Neural cell (in vitro differentiated cells): ENCODE data around the gene CASKIN1. TPM values are rescaled to one million over a fixed set of nuclear protein-coding genes. Genes with fewer than 3 reads are reported as not detected.

ENCODE experiments used
- H2AFZ ChIP-seq: fragments of 200-600, 300-800 bp; sonication (generic), shearing (Covaris generic); 2 replicates; pipeline ENCODE4 v1.6.0; 2014; ENCODE audit warnings: low read depth, mild to moderate bottlenecking, antibody characterized with exemption, low read length, moderate library complexity
- H3F3A ChIP-seq: fragments of 200-600 bp; shearing (Covaris generic); 2 replicates; pipeline ENCODE4 v1.6.1; 2016; ENCODE audit warnings: mild to moderate bottlenecking, moderate library complexity, mixed read lengths, antibody characterized with exemption, low read length; ENCODE audit not compliant: insufficient read depth, poor library complexity, severe bottlenecking
- H3K27ac ChIP-seq: fragments of 200-600, 300-800 bp; sonication (generic), shearing (Covaris generic); 2 replicates; pipeline ENCODE4 v1.5.1; 2014; ENCODE audit warnings: mild to moderate bottlenecking, low read length, moderate library complexity
- H3K27me3 ChIP-seq: fragments of 300-800, 200-600 bp; sonication (generic), shearing (Covaris generic); 2 replicates; pipeline ENCODE4 v1.6.0; 2014; ENCODE audit warnings: mild to moderate bottlenecking, low read depth, low read length, moderate library complexity; ENCODE audit not compliant: insufficient read depth
- H3K36me3 ChIP-seq: fragments of 300-800, 200-600 bp; sonication (generic), shearing (Covaris generic); 2 replicates; pipeline ENCODE4 v1.5.1; 2014; ENCODE audit warnings: mild to moderate bottlenecking, antibody characterized with exemption, low read length, moderate library complexity; ENCODE audit not compliant: insufficient read depth
- H3K4me2 ChIP-seq: fragments of 300-800, 200-600 bp; sonication (generic), shearing (Covaris generic); 2 replicates; pipeline ENCODE4 v1.6.0; 2014; ENCODE audit warnings: mild to moderate bottlenecking, low read length
- H3K4me3 ChIP-seq: fragments of 300-800, 200-600 bp; sonication (generic), shearing (Covaris generic); 2 replicates; pipeline ENCODE4 v1.5.1; 2014; ENCODE audit warnings: mild to moderate bottlenecking, low read length, moderate library complexity
- H3K79me2 ChIP-seq: fragments of 200-600 bp; shearing (Covaris generic); replicated peaks from 2 replicates; pipeline ENCODE4 v1.6.0; 2014; ENCODE audit warnings: mild to moderate bottlenecking, low read length, moderate library complexity; ENCODE audit not compliant: insufficient read depth
- H3K9ac ChIP-seq: fragments of 300-800, 200-600 bp; sonication (generic), shearing (Covaris generic); 2 replicates; pipeline ENCODE4 v1.6.1; 2016; ENCODE audit warnings: mild to moderate bottlenecking, low read length, mixed read lengths
- H3K9me2 ChIP-seq: fragments of 200-600 bp; shearing (Covaris generic); 2 replicates; pipeline ENCODE4 v1.6.1; 2016; ENCODE audit warnings: mild to moderate bottlenecking, low read length, mixed read lengths; ENCODE audit not compliant: insufficient read depth
- H3K9me3 ChIP-seq: fragments of 200-600, 300-800 bp; sonication (generic), shearing (Covaris generic); 2 replicates; pipeline ENCODE4 v1.6.1; 2016; ENCODE audit warnings: mild to moderate bottlenecking, mixed run types, low read length, moderate library complexity, mixed read lengths
- H4K20me1 ChIP-seq: fragments of 200-600 bp; shearing (Covaris generic); 2 replicates; pipeline ENCODE4 v1.6.1; 2016; ENCODE audit warnings: mild to moderate bottlenecking, mixed run types; ENCODE audit not compliant: insufficient read depth
- EP300 ChIP-seq: fragments of 450-650 bp; conservative IDR thresholded peaks from 2 replicates; pipeline ENCODE4 v1.6.1; 2014; ENCODE audit warnings: antibody characterized with exemption, mild to moderate bottlenecking, moderate library complexity; ENCODE audit not compliant: poor library complexity, severe bottlenecking
- EZH2 ChIP-seq: fragments of 200-600, 300-800 bp; shearing (Covaris generic), sonication (generic); IDR thresholded peaks from 2 replicates; pipeline ENCODE4 v1.6.1; 2014; ENCODE audit warnings: antibody characterized with exemption, low read length, borderline replicate concordance, mild to moderate bottlenecking; ENCODE audit not compliant: insufficient read depth, poor library complexity, severe bottlenecking
- MXI1 ChIP-seq: fragments of 450-650 bp; conservative IDR thresholded peaks from 2 replicates; pipeline ENCODE4 v1.6.1; 2014; ENCODE audit warnings: antibody characterized with exemption, mild to moderate bottlenecking; ENCODE audit not compliant: poor library complexity, severe bottlenecking
- POLR2AphosphoS5 ChIP-seq: IDR thresholded peaks from 2 replicates; pipeline ENCODE4 v1.6.1; 2012
- RAD21 ChIP-seq: fragments of 450-650 bp; conservative IDR thresholded peaks from 2 replicates; pipeline ENCODE4 v1.6.1; 2014; ENCODE audit warnings: antibody characterized with exemption, mild to moderate bottlenecking, moderate library complexity
- SMC3 ChIP-seq: fragments of 450-650 bp; conservative IDR thresholded peaks from 2 replicates; pipeline ENCODE4 v1.6.1; 2014; ENCODE audit warnings: antibody characterized with exemption, mild to moderate bottlenecking, moderate library complexity; ENCODE audit not compliant: poor library complexity
- TAF1 ChIP-seq: IDR thresholded peaks from 2 replicates; pipeline ENCODE4 v1.6.1; 2012; ENCODE audit warnings: low read depth
- polyA plus RNA-seq: library from polyadenylated mRNA; depleted of rRNA; stranded (reverse); fragments of >200 nt; gene quantifications from 2 replicates; pipeline ENCODE4 v1.2.3, GENCODE V29; 2014
- TF ChIP-seq, protein P1 (sequence below): fragments of 450-650 bp; IDR thresholded peaks from 2 replicates; pipeline ENCODE4 v1.5.1; 2014; ENCODE audit warnings: antibody characterized with exemption, mild to moderate bottlenecking, moderate library complexity; ENCODE audit not compliant: poor library complexity, severe bottlenecking
- TF ChIP-seq, protein P2 (sequence below): IDR thresholded peaks from 2 replicates; pipeline ENCODE4 v1.6.1; 2012; ENCODE audit warnings: borderline replicate concordance

Gene CASKIN1
- polyA plus RNA-seq, 1 donor from 2014 or later = 10.3 TPM

DNA sequence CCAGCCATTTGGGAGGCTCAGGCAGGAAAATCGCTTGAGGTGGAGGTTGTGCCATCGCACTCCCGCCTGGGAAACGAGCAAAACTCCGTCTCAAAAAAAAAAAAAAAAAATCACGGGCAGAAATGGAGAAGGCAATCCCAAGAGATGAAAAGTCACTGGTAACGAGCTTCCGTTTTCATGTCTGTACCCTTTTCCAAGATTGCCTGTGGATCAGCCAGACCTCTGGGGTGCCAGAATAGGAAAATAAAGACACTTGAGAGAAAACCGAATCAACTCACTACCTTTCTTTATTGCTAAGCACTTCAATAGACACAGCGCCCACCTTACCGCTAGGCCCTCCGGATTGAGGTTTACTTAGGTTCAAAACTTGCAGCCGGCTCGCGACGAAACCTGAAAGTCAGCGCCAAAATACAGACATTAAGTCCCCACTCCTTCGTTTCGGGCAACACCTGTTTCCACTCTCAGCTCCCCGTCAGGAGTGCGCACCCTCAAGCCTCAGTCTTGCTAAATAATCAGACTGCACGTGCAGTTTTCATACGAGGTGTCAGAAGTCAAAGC is 41.8 kb downstream of the CASKIN1 start:
- peak overlapping the region; percentile 76 for H3K9ac ChIP-seq
- H3K36me3 ChIP-seq = no peaks in the 10 kb centered on the region
- peaks cover 47% of the 10 kb centered on the region for H3K79me2 ChIP-seq
- peaks cover 8% of the 10 kb centered on the region for H3K27me3 ChIP-seq
- H3K4me3 ChIP-seq = peak overlapping the region; percentile 85
- TF ChIP-seq POLR2AphosphoS5 (no peak), EP300 (no peak), RAD21 (no peak), MXI1 (no peak), SMC3 (no peak), EZH2 (no peak), TAF1 (no peak)
- TF ChIP-seq, protein P1, sequence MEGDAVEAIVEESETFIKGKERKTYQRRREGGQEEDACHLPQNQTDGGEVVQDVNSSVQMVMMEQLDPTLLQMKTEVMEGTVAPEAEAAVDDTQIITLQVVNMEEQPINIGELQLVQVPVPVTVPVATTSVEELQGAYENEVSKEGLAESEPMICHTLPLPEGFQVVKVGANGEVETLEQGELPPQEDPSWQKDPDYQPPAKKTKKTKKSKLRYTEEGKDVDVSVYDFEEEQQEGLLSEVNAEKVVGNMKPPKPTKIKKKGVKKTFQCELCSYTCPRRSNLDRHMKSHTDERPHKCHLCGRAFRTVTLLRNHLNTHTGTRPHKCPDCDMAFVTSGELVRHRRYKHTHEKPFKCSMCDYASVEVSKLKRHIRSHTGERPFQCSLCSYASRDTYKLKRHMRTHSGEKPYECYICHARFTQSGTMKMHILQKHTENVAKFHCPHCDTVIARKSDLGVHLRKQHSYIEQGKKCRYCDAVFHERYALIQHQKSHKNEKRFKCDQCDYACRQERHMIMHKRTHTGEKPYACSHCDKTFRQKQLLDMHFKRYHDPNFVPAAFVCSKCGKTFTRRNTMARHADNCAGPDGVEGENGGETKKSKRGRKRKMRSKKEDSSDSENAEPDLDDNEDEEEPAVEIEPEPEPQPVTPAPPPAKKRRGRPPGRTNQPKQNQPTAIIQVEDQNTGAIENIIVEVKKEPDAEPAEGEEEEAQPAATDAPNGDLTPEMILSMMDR = no peak
- TF ChIP-seq, protein P2, sequence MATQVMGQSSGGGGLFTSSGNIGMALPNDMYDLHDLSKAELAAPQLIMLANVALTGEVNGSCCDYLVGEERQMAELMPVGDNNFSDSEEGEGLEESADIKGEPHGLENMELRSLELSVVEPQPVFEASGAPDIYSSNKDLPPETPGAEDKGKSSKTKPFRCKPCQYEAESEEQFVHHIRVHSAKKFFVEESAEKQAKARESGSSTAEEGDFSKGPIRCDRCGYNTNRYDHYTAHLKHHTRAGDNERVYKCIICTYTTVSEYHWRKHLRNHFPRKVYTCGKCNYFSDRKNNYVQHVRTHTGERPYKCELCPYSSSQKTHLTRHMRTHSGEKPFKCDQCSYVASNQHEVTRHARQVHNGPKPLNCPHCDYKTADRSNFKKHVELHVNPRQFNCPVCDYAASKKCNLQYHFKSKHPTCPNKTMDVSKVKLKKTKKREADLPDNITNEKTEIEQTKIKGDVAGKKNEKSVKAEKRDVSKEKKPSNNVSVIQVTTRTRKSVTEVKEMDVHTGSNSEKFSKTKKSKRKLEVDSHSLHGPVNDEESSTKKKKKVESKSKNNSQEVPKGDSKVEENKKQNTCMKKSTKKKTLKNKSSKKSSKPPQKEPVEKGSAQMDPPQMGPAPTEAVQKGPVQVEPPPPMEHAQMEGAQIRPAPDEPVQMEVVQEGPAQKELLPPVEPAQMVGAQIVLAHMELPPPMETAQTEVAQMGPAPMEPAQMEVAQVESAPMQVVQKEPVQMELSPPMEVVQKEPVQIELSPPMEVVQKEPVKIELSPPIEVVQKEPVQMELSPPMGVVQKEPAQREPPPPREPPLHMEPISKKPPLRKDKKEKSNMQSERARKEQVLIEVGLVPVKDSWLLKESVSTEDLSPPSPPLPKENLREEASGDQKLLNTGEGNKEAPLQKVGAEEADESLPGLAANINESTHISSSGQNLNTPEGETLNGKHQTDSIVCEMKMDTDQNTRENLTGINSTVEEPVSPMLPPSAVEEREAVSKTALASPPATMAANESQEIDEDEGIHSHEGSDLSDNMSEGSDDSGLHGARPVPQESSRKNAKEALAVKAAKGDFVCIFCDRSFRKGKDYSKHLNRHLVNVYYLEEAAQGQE = no peak
- H3K9me3 ChIP-seq = no peaks in the 10 kb centered on the region
- no peaks in the 10 kb centered on the region for H3K9me2 ChIP-seq
- no peaks in the 10 kb centered on the region for H3F3A ChIP-seq
- peak overlapping the region; percentile 64 for H3K27ac ChIP-seq
- H2AFZ ChIP-seq = no peak overlapping the region
- H3K4me2 ChIP-seq = peak overlapping the region; percentile 68
- H4K20me1 ChIP-seq = peaks cover 11% of the 10 kb centered on the region

DNA sequence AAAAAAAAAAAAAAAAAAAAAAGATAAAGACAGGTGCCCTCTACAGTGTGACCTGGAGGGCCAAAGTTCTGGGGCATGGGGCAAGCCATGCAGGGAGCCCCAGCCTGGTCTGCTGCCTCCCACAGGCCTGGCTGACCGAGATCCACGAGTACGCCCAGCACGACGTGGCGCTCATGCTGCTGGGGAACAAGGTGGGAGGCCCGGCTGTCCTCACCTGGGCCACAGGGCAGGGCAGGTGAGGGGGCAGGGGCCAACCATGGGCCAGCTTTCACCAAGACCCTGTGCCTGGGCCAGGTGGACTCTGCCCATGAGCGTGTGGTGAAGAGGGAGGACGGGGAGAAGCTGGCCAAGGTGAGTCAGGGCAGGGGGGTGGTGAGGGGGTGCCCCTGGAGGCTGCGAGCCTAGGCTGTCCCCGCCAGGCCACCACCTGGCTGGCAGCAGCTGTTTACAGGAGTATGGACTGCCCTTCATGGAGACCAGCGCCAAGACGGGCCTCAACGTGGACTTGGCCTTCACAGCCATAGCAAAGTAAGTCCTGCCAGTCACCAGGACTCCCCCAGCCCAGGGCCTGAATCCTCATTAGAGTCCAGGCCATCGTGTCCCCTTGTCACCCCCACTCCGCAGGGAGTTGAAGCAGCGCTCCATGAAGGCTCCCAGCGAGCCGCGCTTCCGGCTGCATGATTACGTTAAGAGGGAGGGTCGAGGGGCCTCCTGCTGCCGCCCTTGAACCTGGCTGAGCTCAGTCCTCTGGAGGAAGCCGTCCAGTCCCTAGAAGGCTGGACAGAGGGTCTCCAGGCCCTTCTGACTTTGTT is 43.5 kb downstream of the CASKIN1 start:
- TF ChIP-seq EZH2 (no peak), SMC3 (no peak), EP300 (no peak), TAF1 (no peak), POLR2AphosphoS5 (no peak), MXI1 (no peak), RAD21 (no peak)
- TF ChIP-seq, protein P1 = no peak
- TF ChIP-seq, protein P2 = no peak
- Histone ChIP-seq H3K4me2 (peak overlapping the region; percentile 68), H3K27ac (no peak overlapping the region), H3K36me3 (no peaks in the 10 kb centered on the region), H3K4me3 (peak overlapping the region; percentile 85), H3K27me3 (peaks cover 16% of the 10 kb centered on the region), H3K9ac (peak overlapping the region; percentile 76), H3K9me3 (no peaks in the 10 kb centered on the region), H3K79me2 (peaks cover 37% of the 10 kb centered on the region), H3K9me2 (no peaks in the 10 kb centered on the region), H4K20me1 (peaks cover 11% of the 10 kb centered on the region), H3F3A (no peaks in the 10 kb centered on the region), H2AFZ (no peak overlapping the region)
